ENCODE data around the gene ECSIT. TPM values are rescaled to one million over a fixed set of nuclear protein-coding genes. Genes with fewer than 3 reads are reported as not detected.

The ECSIT gene
- total RNA-seq, 1 donor = 36.9 TPM

GRCh38 chr19:11457115-11457514 is 71.8 kb downstream of the ECSIT start:
- H2AFZ ChIP-seq (ENCODE audit: low read length) = no peak overlapping the region
- no peaks in the 10 kb centered on the region for H4K20me1 ChIP-seq (ENCODE audit: insufficient read depth, low read length)
- no peaks in the 10 kb centered on the region for H3K4me1 ChIP-seq (ENCODE audit: insufficient read depth, low read length)
- peak; percentile 82 for DNase-seq (ENCODE audit: insufficient read length, low spot score, missing footprints)
- no peak overlapping the region for H3K27ac ChIP-seq (ENCODE audit: low read depth, low read length)
- H3K36me3 ChIP-seq (ENCODE audit: insufficient read depth, low read length) = no peaks in the 10 kb centered on the region
- H3K4me3 ChIP-seq (ENCODE audit: insufficient read depth, low read length) = no peak overlapping the region
- no peaks in the 10 kb centered on the region for H3K27me3 ChIP-seq (ENCODE audit: insufficient read depth, low read length)
- no peak overlapping the region for H3K4me2 ChIP-seq (ENCODE audit: insufficient read depth, low read length)
- no peaks in the 10 kb centered on the region for H3K9me3 ChIP-seq (ENCODE audit: low read depth, low read length)
- H3K79me2 ChIP-seq (ENCODE audit: insufficient read depth, low read length) = no peaks in the 10 kb centered on the region
- TF ChIP-seq CTCF (IDR thresholded peaks at IDR 0.05; ENCODE audit: extremely low read depth, low read depth, low read length) = no peak

GRCh38 chr19:11456659-11457058 is 72.3 kb downstream of the ECSIT start:
- no peak overlapping the region for H3K27ac ChIP-seq (ENCODE audit: low read depth, low read length)
- H3K4me2 ChIP-seq (ENCODE audit: insufficient read depth, low read length) = no peak overlapping the region
- no peaks in the 10 kb centered on the region for H3K36me3 ChIP-seq (ENCODE audit: insufficient read depth, low read length)
- H3K79me2 ChIP-seq (ENCODE audit: insufficient read depth, low read length) = no peaks in the 10 kb centered on the region
- no peak for TF ChIP-seq CTCF (IDR thresholded peaks at IDR 0.05; ENCODE audit: extremely low read depth, low read depth, low read length)
- no peak overlapping the region for H2AFZ ChIP-seq (ENCODE audit: low read length)
- DNase-seq (ENCODE audit: insufficient read length, low spot score, missing footprints) = no peak
- H3K4me3 ChIP-seq (ENCODE audit: insufficient read depth, low read length) = no peak overlapping the region
- H3K27me3 ChIP-seq (ENCODE audit: insufficient read depth, low read length) = no peaks in the 10 kb centered on the region
- no peaks in the 10 kb centered on the region for H3K9me3 ChIP-seq (ENCODE audit: low read depth, low read length)
- H4K20me1 ChIP-seq (ENCODE audit: insufficient read depth, low read length) = no peaks in the 10 kb centered on the region
- no peaks in the 10 kb centered on the region for H3K4me1 ChIP-seq (ENCODE audit: insufficient read depth, low read length)

Small RNA genes lying within 50 kb of the gene (small RNA-seq; reads per million reads assigned to genes)
- gene MIR7974 (not detected), gene RN7SL833P (not detected)

Other genes starting within 250 kb of the ECSIT start
- gene TSPAN16, start 233.0 kb downstream of the ECSIT start, total RNA-seq = not detected in 2 replicates
- 2.1 and 3.3 TPM in 2 replicates for gene RAB3D, start 189.5 kb downstream of the ECSIT start, total RNA-seq
- gene TMEM205, start 182.9 kb downstream of the ECSIT start, total RNA-seq = 29.2 and 59.4 TPM in 2 replicates
- 4.0 and 8.0 TPM in 2 replicates for gene CCDC159, start 182.6 kb downstream of the ECSIT start, total RNA-seq
- gene PLPPR2, start 173.7 kb downstream of the ECSIT start, total RNA-seq = 10.6 and 14.1 TPM in 2 replicates
- gene SWSAP1, start 154.5 kb downstream of the ECSIT start, total RNA-seq = 0.72 and 0.88 TPM in 2 replicates
- gene EPOR, start 144.8 kb downstream of the ECSIT start, total RNA-seq = 1.8 and 2.5 TPM in 2 replicates
- gene RGL3, start 109.8 kb downstream of the ECSIT start, total RNA-seq = 0.29 and 0.36 TPM in 2 replicates
- gene ODAD3, start 94.0 kb downstream of the ECSIT start, total RNA-seq = under 0.01 TPM in 2 replicates
- gene PRKCSH, start 93.5 kb downstream of the ECSIT start, total RNA-seq = 117 and 119 TPM in 2 replicates
- 0.72 TPM in 1 of 2 replicates, not detected in the other for gene ELAVL3, start 48.1 kb downstream of the ECSIT start, total RNA-seq
- 2.9 and 3.5 TPM in 2 replicates for gene ZNF653, start 23.3 kb downstream of the ECSIT start, total RNA-seq
- gene CNN1, start 9.7 kb upstream of the ECSIT start, total RNA-seq = 7.1 and 9.8 TPM in 2 replicates
- 31.2 and 42.0 TPM in 2 replicates for gene ELOF1, start 30.1 kb upstream of the ECSIT start, total RNA-seq
- 0.59 and 2.5 TPM in 2 replicates for gene ACP5, start 48.5 kb upstream of the ECSIT start, total RNA-seq
- 18.9 and 20.3 TPM in 2 replicates for gene ZNF627, start 68.3 kb upstream of the ECSIT start, total RNA-seq
- 6.2 and 9.4 TPM in 2 replicates for gene ZNF823, start 209.8 kb upstream of the ECSIT start, total RNA-seq
- 11.6 and 13.3 TPM in 2 replicates for gene ZNF441, start 237.9 kb upstream of the ECSIT start, total RNA-seq